Chondrocyte (in vitro differentiated cells): ENCODE data around the gene LIPI. TPM values are rescaled to one million over a fixed set of nuclear protein-coding genes. Genes with fewer than 3 reads are reported as not detected.

Experiments used
- total RNA-seq: library from RNA; stranded (reverse); gene quantifications from 3 replicates; pipeline ENCODE4 v1.2.1, GENCODE V29; 2021

Gene LIPI
- total RNA-seq, 1 donor from 2014 or later, result not detected

Other genes starting within 250 kb of the LIPI start
- not detected in 3 replicates for gene RBM11, start 5.2 kb upstream of the LIPI start, total RNA-seq
- 64.3 to 86.2 TPM (median 85.0 TPM) in 3 replicates for gene HSPA13, start 172.2 kb upstream of the LIPI start, total RNA-seq